Measurements from ENCODE around the gene BROX.

- no peak for TF ChIP-seq CTCF (IDR thresholded peaks at IDR 0.05)
- TF ChIP-seq POLR2AphosphoS5 (IDR thresholded peaks at IDR 0.05) = no peak
- no peak for TF ChIP-seq POLR2A (IDR thresholded peaks at IDR 0.05; ENCODE audit: low read depth)
- no peak for TF ChIP-seq EP300 (IDR thresholded peaks at IDR 0.05)
These were observed 17.4 kb upstream of the BROX start for GRCh38 chr1:222694927-222695326.

All from esophagus muscularis mucosa (tissue), 4 donors.